SJSA1 (cell line): ENCODE data around the gene LAD1. TPM values are rescaled to one million over a fixed set of nuclear protein-coding genes. Genes with fewer than 3 reads are reported as not detected.

Source experiments
- DNase-seq, 2 experiments: peaks; one replicate each; pipeline ENCODE4 v3.0.0-alpha.2; 2015 to 2020; ENCODE audit warnings: low spot score in 2 of 2, low read depth in 1 of 2
- H3K27ac ChIP-seq: fragments of 250-450 bp; sonication (Bioruptor Pico); 2 replicates; pipeline ENCODE4 v1.5.1; 2020; ENCODE audit warnings: mild to moderate bottlenecking, moderate library complexity
- H3K27me3 ChIP-seq: fragments of 250-450 bp; sonication (Bioruptor Pico); replicated peaks from 2 replicates; pipeline ENCODE4 v1.5.1; 2020; ENCODE audit warnings: mild to moderate bottlenecking, moderate library complexity
- H3K36me3 ChIP-seq: fragments of 250-450 bp; sonication (Bioruptor Pico); 2 replicates; pipeline ENCODE4 v1.5.1; 2020; ENCODE audit warnings: mild to moderate bottlenecking
- H3K4me1 ChIP-seq: fragments of 250-450 bp; sonication (Bioruptor Pico); replicated peaks from 2 replicates; pipeline ENCODE4 v1.6.1; 2021; ENCODE audit warnings: mild to moderate bottlenecking
- H3K4me3 ChIP-seq: fragments of 250-450 bp; sonication (Bioruptor Pico); 2 replicates; pipeline ENCODE4 v1.5.1; 2020; ENCODE audit warnings: mild to moderate bottlenecking
- H3K9me3 ChIP-seq: fragments of 250-450 bp; sonication (Bioruptor Pico); replicated peaks from 2 replicates; pipeline ENCODE4 v1.5.1; 2020; ENCODE audit warnings: mild to moderate bottlenecking
- total RNA-seq: library from RNA; depleted of rRNA; stranded (reverse); fragments of >200 nt; shearing (Covaris generic); gene quantifications from 2 replicates; pipeline ENCODE4 v1.2.3, GENCODE V29; 2014; rRNA removed

Gene LAD1, protein sequence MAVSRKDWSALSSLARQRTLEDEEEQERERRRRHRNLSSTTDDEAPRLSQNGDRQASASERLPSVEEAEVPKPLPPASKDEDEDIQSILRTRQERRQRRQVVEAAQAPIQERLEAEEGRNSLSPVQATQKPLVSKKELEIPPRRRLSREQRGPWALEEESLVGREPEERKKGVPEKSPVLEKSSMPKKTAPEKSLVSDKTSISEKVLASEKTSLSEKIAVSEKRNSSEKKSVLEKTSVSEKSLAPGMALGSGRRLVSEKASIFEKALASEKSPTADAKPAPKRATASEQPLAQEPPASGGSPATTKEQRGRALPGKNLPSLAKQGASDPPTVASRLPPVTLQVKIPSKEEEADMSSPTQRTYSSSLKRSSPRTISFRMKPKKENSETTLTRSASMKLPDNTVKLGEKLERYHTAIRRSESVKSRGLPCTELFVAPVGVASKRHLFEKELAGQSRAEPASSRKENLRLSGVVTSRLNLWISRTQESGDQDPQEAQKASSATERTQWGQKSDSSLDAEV
- total RNA-seq, result not detected in 2 replicates

DNA sequence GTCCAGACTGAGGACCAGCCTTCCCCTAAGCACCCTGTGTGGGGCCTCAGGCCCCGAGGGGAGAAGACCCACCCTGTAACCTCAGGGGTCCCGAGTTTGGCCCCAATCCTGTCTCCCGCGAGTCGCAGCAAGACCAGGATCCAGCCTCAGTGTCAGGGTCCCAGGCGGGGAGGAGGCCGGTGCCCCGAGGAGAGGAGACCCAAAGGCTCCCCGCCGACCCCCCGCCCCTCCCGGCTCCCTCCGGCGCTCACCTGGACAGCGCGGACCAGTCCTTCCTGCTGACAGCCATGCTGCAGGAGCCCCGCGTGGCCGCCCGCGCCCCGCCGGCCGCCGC, at the start of gene LAD1:
TSS of gene LAD1 (minus strand) at position 307 of the 334 bp plus-strand sequence. CDS start at position 289, 18 bp downstream.
- no peak for DNase-seq
- Histone ChIP-seq H3K36me3 (no peaks in the 10 kb centered on the region), H3K4me1 (no peaks in the 10 kb centered on the region), H3K27me3 (peaks cover 53% of the 10 kb centered on the region), H3K27ac (no peak within 1 kb of the TSS), H3K9me3 (no peaks in the 10 kb centered on the region), H3K4me3 (no peak within 1 kb of the TSS)

DNA sequence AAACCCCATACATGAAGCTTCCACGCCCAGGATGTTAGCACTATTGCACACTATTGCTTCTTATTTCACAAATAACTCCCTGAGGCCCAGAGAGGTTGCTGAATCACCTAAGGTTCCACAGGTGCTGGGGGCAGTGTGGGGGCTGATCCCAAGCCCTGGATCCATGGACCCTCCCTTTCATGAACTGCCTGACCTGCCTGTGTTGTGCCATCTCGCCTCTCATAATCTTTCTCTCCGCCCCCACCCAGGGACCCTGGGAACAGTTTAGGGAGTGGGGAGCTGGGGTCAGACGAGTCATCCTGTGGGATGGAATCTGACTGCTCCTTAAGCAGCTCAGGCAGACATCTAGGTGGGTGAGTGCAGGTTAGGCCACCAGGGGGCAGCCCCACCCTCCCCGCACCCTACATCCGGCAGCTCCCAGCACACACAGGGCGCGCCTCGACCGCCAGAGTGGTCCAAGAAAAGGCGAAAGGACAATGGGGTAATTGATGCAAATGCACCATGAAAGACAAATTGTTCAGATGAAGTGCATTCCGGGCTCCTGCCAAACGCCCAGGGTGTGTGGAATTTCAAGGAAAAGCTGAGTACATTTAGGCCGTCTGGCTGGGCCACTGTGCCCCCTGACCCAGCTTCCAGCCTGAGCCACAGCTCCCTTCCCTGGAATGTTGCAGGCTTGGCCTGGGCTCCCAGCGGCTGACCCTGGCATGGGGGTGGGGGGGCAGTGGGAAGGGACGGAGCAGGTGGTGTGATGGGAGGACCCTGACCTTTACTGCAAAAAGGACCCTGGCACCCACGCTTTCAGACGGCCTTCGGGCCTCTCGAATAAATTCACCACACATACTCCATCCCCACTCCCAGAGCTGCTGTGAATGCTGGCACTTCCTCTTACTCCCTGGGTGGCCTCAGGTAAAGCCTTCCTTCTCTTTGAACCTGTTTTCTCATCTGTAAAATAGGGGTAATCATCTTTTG, 49.1 kb upstream of the LAD1 start:
- Histone ChIP-seq H3K9me3 (no peaks in the 10 kb centered on the region), H3K4me3 (no peak overlapping the region), H3K27me3 (no peaks in the 10 kb centered on the region), H3K27ac (no peak overlapping the region), H3K36me3 (no peaks in the 10 kb centered on the region), H3K4me1 (peaks cover 37% of the 10 kb centered on the region)
- DNase-seq, result peak; percentile 74 to 84

DNA sequence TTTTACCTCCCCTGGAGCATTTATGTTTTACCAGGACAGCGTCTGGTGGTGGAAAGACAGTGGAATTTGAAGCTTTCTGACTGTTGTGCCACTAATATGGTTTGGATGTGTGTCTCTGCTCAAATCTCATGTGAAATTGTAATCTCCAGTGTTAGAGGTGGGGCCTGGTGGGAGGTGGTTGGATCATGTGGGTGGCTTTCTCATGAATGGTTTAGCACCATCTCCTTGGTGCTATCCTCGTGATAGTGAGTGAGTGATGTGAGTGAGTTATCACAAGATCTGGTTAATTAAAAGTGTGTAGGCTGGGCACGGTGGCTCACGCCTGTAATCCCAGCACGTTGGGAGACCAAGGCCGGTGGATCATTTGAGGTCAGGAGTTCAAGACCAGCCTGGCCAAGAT, 46.2 kb upstream of the LAD1 start:
- no peaks in the 10 kb centered on the region for H3K9me3 ChIP-seq
- peaks cover 23% of the 10 kb centered on the region for H3K4me1 ChIP-seq
- no peak overlapping the region for H3K27ac ChIP-seq
- no peaks in the 10 kb centered on the region for H3K36me3 ChIP-seq
- no peaks in the 10 kb centered on the region for H3K27me3 ChIP-seq
- no peak overlapping the region for H3K4me3 ChIP-seq
- DNase-seq, result no peak

DNA sequence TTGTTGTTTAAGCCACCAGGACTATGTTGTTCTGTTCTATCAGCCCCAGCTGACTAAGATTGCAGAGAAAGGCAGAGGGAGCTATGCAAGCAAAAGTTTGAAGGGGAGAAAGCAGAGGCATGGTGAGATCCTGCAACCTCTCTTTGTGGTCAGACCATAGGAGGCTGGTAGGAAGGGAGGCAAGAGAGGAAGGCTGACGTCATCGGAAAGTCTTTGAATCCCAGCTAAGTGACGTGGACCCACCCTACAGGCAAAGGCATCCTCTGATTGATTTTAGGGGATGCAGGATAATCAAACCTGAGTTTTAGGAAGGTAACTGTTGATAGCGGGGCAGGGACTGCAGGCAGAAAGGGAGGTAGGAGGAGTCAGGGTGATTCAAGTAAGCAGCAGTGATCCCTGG, 45.7 kb upstream of the LAD1 start:
- Histone ChIP-seq H3K4me1 (peaks cover 17% of the 10 kb centered on the region), H3K9me3 (no peaks in the 10 kb centered on the region), H3K4me3 (no peak overlapping the region), H3K27me3 (no peaks in the 10 kb centered on the region), H3K36me3 (no peaks in the 10 kb centered on the region), H3K27ac (no peak overlapping the region)
- DNase-seq, result no peak

DNA sequence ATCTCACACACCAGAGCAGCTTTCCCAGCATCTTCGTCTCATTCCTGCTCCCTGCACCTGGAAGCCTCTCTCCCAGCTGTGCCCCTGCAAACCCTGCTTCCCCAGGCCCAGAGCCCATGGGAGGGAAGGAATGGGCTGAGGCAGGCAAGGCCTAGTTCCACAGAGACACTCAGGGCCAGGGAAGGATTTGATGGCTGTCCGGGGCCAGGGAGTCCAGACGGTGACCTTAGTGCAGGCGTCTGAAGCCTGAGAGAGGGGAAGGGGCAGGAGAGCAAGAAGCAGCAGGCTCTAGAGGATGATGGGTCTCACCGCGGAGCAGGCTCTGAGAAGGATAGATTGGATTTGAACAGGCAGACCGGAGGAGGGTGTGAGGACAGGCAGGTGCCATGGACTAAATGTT, 44.6 kb upstream of the LAD1 start:
- peaks cover 11% of the 10 kb centered on the region for H3K4me1 ChIP-seq
- H3K36me3 ChIP-seq, result no peaks in the 10 kb centered on the region
- H3K27ac ChIP-seq, result no peak overlapping the region
- H3K9me3 ChIP-seq, result no peaks in the 10 kb centered on the region
- H3K4me3 ChIP-seq, result no peak overlapping the region
- no peaks in the 10 kb centered on the region for H3K27me3 ChIP-seq
- no peak for DNase-seq

DNA sequence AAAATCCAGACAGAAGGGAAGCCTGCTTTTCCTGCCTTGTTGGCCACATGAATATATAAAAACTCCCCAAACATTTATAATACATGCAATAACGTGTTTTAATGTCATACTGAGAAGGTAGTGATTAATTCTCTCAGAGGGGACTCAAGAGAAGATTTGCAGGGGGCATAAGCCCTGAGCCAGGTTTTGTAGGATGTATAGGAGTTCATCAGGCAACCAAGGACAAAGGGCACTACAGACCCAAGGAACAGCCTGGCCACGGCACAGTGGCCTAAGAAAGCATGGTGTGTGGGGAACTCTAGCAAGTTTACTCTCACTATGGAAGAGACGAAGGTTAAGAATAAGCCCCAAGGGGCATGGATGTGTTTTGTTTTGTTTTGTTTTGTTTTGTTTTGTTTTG, 37.8 kb upstream of the LAD1 start:
- no peak for DNase-seq
- Histone ChIP-seq H3K27me3 (no peaks in the 10 kb centered on the region), H3K36me3 (no peaks in the 10 kb centered on the region), H3K4me1 (peaks cover 10% of the 10 kb centered on the region), H3K4me3 (no peak overlapping the region), H3K27ac (no peak overlapping the region), H3K9me3 (no peaks in the 10 kb centered on the region)

DNA sequence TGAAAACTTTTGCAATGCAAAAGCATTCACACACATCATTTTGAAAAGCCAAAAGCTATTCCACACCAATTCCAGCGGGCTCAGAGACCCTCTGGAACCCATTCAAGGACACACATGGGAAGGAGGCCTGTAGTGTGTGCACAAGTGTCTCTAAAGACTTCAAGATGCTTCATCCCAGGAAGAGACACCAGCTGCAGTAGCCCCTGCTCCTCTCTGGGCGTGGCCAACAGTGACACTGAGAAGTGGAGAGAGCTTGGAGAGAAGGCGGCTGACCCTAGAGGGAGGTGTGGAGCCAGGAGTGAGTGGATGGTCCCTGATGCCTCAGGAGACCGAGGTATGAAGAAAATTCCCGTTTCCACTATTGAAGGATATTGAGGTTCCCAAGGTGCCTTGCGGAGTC, 37.3 kb upstream of the LAD1 start:
- Histone ChIP-seq H3K27me3 (no peaks in the 10 kb centered on the region), H3K27ac (no peak overlapping the region), H3K9me3 (no peaks in the 10 kb centered on the region), H3K4me1 (peaks cover 10% of the 10 kb centered on the region), H3K36me3 (no peaks in the 10 kb centered on the region), H3K4me3 (no peak overlapping the region)
- DNase-seq, result no peak

DNA sequence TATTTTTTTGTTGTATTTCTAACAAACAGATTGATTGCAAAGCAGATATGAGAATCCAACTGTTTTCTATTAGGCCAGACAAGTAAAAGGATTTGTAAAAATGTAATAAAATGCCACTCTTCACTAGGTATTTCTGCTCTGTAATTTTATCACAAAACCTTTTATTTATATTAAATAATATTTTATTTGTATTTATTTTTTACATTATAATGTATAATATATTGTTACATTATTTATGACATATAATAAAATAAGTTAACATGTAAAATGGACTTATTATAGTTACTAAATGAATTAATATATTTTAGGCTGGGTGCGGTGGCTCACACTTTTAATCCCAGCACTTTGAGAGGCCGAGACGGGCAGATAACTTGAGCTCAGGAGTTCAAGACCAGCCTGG, 35.1 kb upstream of the LAD1 start:
- Histone ChIP-seq H3K36me3 (no peaks in the 10 kb centered on the region), H3K27me3 (no peaks in the 10 kb centered on the region), H3K4me3 (no peak overlapping the region), H3K9me3 (no peaks in the 10 kb centered on the region), H3K4me1 (peaks cover 10% of the 10 kb centered on the region), H3K27ac (no peak overlapping the region)
- DNase-seq, result no peak

DNA sequence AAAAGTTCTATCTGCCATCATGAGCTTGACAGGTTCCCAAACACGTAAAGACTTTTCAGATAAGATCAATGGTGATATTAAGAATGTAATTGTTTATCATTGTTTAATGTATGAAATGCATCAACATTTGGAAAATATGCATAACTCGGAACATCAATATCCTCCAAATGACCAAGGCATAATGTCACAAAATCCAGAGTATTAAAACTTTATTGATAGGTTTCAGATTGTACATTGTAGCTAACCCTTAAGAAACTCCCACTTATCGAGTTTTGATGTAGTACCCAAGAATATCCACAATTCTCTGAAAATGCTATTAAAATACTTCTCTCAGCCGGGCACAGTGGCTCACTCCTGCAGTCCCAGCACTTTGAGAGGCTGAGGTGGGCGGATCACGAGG, 34.5 kb upstream of the LAD1 start:
- no peak for DNase-seq
- H3K4me1 ChIP-seq, result peaks cover 10% of the 10 kb centered on the region
- no peak overlapping the region for H3K27ac ChIP-seq
- no peaks in the 10 kb centered on the region for H3K36me3 ChIP-seq
- H3K9me3 ChIP-seq, result no peaks in the 10 kb centered on the region
- H3K4me3 ChIP-seq, result no peak overlapping the region
- H3K27me3 ChIP-seq, result no peaks in the 10 kb centered on the region

DNA sequence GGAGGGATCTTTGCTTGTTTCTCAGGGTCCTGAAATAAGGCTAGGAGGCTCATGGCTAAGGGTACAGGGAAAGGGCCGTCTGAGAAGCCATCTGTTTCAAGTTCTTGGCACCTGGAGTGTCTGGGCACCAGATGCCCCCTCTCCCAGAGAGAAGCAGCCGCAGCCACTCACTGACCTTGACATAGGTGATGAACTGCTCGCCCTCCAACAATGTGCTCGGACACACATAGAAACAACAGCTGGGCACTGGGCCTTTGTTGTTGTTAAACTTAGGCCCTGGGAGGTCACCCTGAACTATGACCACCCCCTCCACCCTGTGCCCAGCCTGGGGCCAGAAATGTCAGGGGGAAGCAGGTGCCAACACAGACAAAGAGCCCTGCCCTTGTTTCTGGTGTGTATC, 31.7 kb upstream of the LAD1 start:
- H3K4me1 ChIP-seq, result peaks cover 4% of the 10 kb centered on the region
- H3K27ac ChIP-seq, result no peak overlapping the region
- no peaks in the 10 kb centered on the region for H3K9me3 ChIP-seq
- H3K4me3 ChIP-seq, result no peak overlapping the region
- H3K27me3 ChIP-seq, result no peaks in the 10 kb centered on the region
- no peak for DNase-seq
- H3K36me3 ChIP-seq, result no peaks in the 10 kb centered on the region

DNA sequence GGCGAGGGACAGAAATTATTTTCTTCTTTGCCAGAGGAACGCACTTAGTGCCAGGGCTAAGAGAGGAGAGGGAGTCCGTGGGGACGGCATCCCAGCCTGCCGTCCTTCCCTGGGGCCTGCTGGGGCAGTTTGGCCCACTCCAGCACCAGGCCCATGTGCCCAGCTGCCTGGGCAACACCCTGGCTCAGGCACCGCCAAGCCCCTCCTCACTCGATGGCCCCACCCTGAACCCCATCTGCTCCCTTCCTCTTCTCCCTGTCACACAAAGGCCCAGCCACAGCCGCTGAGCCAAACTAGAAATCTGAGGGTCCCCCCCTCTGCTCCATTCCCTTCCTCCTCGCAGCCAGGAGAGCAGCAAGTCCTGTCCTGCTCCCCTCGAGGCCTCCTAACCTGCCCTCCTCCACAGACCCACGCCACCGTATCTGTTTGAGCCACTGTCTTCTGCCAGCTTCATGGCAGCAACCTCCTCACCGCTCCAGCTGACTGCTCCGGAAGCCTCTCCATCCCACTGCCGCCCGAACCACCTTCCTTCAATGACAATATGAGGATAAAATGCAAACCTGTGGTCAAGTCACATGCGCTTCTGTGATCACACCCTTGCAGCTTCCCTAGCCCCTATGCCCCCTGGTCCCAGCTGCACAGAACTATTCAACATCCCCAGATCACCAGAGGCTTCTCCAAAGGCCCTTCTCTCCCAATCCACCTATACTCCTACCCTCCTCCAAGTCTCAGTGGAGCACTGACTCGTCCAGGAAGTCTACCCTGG, 30.8 kb upstream of the LAD1 start:
- no peak overlapping the region for H3K27ac ChIP-seq
- H3K4me1 ChIP-seq, result no peaks in the 10 kb centered on the region
- DNase-seq, result no peak
- no peaks in the 10 kb centered on the region for H3K36me3 ChIP-seq
- H3K27me3 ChIP-seq, result no peaks in the 10 kb centered on the region
- H3K4me3 ChIP-seq, result no peak overlapping the region
- H3K9me3 ChIP-seq, result no peaks in the 10 kb centered on the region

DNA sequence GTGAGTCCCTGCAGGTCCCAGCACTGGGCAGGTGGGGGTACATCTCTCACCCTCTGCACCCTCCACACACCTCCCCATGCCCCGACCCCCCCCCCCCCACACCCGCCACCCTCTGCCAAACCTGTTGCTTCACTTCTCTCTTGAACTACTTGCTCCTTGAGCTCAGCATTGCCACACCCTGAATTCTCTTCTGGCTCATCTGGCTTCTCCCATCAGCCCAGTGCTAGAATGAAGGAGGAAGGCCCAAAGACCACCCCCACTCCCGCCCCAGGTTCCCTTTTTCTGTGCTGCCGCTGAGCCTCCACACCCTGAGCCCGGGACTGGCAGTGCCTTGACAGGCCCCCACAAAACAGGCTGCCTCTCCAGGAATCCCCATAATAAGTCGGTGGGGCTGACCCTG, 28.8 kb upstream of the LAD1 start:
- Histone ChIP-seq H3K4me1 (no peaks in the 10 kb centered on the region), H3K27ac (no peak overlapping the region), H3K36me3 (no peaks in the 10 kb centered on the region), H3K4me3 (no peak overlapping the region), H3K9me3 (no peaks in the 10 kb centered on the region), H3K27me3 (no peaks in the 10 kb centered on the region)
- no peak for DNase-seq

DNA sequence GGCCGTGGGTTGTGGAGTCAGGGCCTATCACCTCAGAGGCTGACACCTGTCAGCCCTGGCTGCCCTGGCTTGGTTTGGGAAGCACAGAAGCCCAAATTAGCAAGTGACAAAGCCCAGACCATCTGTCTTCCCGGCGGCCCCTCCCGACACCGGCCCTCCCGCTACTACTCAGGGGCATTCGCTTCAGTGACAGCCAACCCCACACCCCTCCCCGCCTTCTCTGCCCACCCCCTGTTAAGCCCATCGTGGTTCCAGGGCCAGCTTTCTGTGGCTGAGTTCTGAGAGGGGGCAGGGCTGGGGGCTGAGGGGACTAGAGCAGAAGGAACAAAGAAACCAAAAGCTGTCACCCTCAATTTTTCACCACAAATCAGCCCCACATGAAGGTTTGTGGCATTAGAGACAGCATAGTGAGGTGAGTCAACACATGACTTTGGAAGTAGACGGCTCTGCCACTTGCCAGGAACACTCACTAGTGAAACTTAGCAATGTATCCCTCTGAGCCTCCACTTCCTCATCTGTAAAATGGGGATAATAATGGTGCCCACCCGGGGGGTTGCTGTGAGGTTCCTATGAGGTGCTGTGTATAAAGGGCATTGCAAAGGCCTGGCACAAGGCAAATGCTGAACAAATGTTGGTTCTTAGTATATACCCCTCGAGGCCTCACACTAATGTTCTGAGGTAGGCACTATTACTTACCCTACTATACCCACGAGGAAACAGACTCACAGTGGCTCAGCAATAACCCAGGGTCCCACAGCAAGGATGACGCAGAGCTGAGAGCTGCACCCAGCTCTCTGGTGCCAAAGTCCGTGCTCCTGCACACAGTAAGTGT, 27.6 kb upstream of the LAD1 start:
- Histone ChIP-seq H3K9me3 (no peaks in the 10 kb centered on the region), H3K36me3 (no peaks in the 10 kb centered on the region), H3K27ac (no peak overlapping the region), H3K4me1 (no peaks in the 10 kb centered on the region), H3K27me3 (no peaks in the 10 kb centered on the region), H3K4me3 (no peak overlapping the region)
- no peak for DNase-seq
